HG02678 (cell line): ENCODE results near the gene PHF21A.

Source experiments
- ATAC-seq: cut with Tn5 transposase; IDR thresholded peaks from one replicate; pipeline ENCODE4 v1.9.1; 2021; ENCODE audit warnings: mild to moderate bottlenecking, moderate library complexity; ENCODE audit not compliant: unreplicated experiment

Gene PHF21A

DNA sequence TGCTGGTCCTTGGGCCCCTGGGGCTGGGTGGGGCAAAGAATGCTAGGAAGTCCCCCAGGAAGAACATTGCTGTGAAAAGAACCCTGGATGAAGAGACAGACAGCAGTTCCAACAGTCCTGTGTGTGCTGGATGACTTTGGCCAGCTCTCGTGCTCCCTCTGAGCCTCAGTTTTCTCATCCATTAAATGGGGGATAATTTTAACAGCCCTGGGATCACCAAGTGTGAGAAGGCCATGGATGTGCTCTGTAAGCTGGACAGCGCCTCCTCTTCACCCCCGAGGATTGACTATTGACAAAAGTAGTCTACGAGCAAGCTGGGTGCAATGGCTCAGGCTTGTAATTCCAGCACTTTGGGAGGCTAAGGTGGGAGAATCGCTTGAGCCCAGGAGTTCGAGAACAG is 196.3 kb downstream of the PHF21A start:
- no peak for ATAC-seq

DNA sequence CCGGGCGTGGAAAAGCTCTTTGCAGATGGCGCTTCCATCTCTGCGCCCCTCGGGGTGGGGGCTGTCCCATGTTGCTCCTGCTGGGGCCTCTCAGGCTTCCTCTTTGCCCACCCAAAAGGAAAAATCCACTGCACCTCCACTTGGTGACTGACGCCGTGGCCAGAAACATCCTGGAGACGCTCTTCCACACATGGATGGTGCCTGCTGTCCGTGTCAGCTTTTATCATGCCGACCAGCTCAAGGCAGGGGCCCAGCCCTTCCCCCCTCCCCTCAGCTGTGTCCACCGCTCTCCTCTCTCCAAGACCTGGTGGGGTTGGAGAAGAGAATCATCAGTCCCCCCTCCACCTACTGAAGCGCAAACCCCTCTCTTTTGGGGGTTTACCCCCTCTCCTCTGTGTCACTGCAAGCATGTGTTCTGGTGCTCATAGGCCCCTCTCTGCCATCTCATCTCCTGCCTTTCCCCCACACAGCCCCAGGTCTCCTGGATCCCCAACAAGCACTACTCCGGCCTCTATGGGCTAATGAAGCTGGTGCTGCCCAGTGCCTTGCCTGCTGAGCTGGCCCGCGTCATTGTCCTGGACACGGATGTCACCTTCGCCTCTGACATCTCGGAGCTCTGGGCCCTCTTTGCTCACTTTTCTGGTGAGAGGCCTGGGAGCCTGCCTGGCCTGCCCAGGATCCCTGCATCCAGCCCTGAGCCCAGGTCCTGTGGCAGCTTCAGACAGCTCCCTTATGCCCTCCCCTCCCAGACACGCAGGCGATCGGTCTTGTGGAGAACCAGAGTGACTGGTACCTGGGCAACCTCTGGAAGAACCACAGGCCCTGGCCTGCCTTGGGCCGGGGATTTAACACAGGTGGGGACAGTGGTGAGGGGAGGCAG is 197.0 kb downstream of the PHF21A start:
- no peak for ATAC-seq

DNA sequence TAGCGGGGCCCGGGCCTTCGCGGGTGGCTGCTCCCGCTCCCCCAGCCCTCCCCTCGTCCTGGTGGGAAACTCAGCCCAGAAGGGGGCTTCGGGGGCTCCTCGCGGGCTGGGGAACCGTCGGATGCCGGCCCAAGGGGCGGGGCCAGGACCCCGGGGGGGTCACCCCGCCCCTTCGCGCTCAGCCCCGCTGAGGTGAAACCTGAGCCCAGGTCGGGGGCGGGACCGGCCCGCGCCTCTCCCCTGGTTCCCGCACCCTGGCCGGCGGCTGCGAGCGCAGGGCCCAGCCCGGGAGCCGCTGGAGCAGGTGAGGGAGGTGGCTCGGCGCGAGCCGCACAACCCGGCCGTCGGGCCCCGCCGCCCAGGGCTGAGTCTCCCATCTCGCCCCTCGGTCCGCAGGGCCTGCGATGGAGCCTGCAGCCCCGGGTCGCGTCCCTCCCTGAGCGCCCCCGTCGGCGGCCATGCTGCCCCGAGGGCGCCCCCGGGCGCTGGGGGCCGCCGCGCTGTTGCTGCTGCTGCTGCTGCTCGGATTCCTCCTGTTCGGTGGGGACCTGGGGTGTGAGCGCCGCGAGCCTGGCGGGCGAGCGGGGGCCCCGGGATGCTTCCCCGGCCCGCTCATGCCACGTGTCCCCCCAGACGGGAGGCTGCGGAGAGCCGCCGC is 198.7 kb downstream of the PHF21A start, which contains the start of gene LARGE2:
LARGE2 (plus strand) TSS at position 232 of the 658 bp plus-strand sequence; CDS start at position 459, 227 bp downstream.
- ATAC-seq, result no peak

DNA sequence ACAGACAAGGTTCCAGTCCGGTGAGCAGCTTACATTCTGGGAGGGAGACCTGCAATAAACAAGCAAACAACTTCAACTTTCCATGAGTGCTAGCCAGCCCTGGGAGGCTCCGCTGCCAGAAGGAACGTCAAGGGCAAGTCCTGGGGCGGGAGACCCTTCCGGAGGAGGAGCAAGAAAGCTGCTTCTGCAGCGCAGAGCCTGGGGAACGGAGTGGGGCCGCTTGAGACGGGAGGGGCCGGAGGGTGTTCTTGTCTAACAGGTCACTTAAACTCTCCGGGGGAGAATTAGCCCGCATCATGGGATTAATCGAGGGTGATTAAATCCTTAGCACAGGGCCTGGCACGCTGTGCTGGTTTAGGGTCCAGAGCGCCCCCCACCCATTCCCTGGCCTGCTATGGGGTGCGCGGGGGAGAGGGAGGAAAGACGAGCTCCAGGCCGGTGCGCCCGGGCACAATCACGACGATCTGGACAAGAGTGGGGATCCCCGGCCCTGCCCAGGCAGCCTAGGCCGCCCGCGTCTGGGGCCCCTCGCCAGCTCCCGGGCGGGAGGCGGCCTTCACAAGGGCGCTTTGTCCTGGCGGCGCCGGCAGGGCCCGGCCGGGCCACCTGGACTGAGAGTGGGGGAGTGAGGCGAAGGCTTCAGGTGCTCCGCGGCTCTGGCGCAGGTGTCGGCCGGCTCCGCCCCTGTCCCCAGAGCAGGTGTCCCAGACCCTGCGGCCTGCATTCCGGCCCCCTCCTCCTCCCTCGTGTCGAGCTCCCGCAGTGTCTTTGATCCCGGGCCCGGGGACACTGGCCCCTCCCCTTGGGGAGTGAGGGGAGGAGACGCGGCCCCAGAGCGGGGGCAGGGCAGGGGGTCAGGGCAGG is 199.5 kb downstream of the PHF21A start:
- ATAC-seq, result no peak

DNA sequence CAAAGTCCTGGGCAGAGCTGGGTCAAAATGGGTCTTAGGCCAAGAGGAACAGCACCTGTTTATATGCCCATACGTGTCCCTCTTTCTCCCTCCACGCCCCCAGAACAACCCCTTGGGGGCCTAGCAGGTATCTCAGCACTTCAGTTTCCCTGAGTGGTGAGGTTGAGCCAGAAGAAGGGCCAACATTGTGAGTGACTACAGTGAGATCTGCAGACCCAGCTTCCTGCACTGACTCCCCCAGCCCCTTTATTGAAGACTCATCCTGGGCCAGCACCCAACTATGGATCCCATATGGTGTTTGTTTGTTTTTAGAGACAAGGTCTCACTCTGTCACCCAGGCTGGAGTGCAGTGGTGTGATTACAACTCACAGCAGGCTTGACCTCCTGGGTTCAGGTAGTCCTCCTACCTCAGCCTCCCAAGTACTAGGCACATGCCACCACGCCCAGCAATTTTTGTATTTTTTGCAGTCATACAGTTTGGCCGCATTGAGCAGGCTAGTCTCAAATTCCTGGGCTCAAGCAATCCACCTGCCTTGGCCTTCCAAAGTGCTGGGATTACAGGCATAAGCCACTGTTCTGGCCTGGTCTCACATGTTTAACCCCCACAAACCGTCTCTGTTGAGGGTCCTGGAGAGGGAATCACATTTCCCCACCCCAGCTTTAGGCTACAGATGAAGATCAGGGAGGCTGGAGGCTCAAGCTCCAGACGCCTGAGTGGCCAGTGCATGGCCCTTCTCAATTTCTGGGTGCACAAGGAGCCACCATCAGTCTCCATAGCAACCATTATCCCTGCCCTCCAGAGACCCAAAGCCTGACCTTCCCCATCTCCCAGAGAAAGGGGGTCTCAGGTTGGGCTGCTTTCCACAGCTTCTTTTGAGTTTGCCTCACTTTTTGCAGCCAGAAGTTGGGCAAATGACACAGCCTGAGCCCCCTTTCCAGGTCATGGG is 200.4 kb downstream of the PHF21A start:
- no peak for ATAC-seq

GRCh38 chr11:45919806-45920530 is 201.3 kb downstream of the PHF21A start:
- ATAC-seq, result no peak

GRCh38 chr11:45918962-45919675 is 202.1 kb downstream of the PHF21A start:
- ATAC-seq, result no peak

- peak; percentile 40 for ATAC-seq
Observed at GRCh38 chr11:45918331-45918941, 202.8 kb downstream of the PHF21A start.

DNA sequence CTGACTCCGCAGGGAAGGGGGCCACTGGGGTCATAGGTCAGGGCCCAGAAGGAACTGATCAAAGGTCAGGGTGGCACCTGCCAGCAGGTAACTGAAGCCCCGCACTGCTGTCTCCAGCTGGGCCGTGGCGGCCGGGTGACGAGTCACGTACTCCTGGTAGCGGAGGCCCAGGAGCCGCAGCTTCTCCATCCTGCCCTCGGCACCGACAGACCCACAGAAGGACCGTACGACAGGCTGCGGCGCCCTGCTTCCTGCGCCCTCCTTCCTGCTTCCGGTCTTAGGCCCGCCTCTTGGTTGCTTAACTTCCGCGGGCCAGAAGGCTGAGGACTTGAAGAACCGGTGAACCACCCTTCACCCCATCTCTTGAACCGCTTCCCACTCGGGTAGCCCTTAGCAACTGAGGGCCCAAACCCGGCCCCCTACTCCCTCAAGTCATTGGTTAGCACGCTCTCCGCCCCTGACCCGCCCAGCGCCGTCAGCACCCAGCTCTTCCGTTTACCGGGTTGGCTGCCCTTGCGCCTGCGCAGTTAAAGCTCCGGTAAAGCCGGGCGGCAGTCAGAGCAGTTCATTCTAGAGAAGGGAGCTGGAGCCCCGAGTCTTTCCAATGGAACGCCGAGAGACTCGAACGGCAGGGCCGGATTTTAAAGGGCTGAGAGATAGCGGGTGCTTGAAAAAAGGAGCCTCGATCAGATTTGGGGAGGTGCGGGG is 203.5 kb downstream of the PHF21A start, which contains the start of gene PEX16:
PEX16 (minus strand) TSS at position 255 of the 708 bp plus-strand sequence; CDS start at position 189, 66 bp downstream.
- ATAC-seq, result peak; percentile 85

- ATAC-seq, result no peak
Observed at GRCh38 chr11:45917286-45917622, 204.0 kb downstream of the PHF21A start.

GRCh38 chr11:45915446-45915845 is 205.8 kb downstream of the PHF21A start:
- no peak for ATAC-seq

GRCh38 chr11:45913942-45914635 is 207.2 kb downstream of the PHF21A start:
- ATAC-seq, result no peak

DNA sequence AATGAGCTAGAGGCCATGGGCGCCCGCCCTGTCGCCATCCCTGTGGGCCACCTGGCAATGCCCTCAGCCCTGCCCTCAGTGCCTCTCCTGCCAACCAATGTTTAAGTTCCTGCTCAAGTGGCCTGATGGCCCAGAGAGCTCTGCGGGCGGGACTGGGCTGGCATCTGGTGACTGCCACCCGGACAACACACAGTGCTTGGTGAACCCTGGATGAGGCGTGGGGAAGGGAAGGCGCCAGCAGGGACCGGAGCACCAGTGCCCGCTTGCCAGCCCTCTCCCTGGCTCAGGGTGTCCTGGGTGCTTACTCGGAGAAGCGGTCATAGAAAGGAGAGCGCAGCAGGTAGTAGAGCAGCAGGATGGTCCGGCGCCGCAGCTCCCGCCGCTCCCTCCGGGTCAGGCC is 207.7 kb downstream of the PHF21A start:
- ATAC-seq, result no peak

- ATAC-seq, result no peak
Observed at GRCh38 chr11:45910623-45911022, 210.6 kb downstream of the PHF21A start.

- ATAC-seq, result no peak
Observed at GRCh38 chr11:45909594-45910475, 211.4 kb downstream of the PHF21A start.

DNA sequence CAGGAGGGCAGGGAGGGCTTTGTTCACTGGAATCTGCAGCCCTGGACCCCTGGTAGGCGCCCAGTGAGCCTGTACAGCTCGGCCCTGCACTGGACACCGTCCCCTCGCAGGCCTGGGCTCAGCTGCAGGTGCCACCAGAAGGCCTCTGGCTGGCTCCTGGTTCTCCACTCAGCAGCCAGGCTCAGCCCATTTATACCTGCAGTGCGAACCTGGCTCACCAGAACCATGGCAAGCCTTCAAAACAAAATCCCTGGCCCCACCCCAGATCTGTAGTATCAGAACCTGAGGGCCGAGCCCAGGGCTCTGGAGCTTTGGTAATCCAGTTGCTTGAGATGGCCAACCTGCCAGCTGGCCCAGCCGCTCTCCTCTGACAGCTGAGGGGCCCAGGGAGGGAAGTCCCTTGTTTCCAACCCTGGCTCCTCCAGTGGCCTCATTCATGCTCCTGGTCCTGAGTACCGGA is 213.3 kb downstream of the PHF21A start:
- no peak for ATAC-seq
